Measurements from ENCODE around the gene CIC.

Gene CIC

GRCh38 chr19:42278452-42279154 lies 9.6 kb downstream of the CIC start:
- no peak for DNase-seq

DNA sequence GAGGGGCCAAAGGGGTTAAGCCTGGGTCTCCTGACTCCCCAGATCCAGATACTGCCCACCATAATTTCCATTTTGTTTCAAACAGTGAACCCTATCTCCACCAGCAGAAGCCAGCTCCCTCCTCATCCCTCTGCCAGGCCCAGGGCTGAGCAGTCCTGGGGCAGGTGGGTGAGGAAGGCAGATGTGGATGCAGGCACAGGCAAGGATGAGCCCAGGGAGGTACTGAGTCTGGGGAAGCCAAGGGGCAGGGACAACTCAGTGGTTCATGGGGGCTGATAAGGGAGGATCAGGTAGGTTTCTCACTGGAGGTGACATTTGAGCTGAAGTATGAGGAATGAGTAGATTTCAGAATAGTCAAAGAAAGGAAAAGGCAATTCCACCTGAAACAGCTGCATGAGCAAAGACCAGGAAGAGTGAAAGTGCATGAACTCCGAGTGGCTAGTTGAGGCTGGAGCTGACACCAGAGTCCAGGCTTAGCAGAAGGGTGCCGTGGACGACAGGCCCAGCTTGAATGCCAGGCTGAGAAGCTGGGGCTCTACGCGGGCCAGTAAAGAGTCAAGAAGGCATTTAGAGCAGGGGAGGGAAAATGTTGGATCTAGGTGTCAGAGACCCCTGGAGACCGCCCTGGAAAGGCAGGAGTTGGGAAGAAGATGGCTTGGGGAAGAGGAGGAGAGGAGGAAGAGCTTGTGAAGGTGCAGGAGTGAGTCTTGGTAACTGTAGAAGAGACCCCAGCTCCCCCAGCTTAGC lies 10.3 kb downstream of the CIC start:
- DNase-seq: no peak

GRCh38 chr19:42279902-42280814 lies 11.1 kb downstream of the CIC start:
- DNase-seq: peak; percentile 97

DNA sequence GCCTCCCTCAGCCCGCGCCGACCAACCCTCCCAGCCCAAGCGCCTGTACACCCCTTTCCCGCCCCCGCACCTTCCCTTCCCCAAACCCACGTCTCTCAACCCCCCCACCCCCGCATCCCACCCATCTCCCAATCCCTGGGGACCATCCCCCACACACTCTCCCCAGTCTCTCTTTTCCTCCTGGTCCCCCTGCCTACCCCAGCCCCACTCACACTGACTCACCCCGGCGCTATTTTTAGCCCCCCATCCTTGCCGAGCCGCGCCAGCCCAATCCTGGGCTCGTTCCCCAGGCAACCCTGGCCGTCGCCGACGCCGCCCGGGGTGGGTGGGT lies 11.7 kb downstream of the CIC start:
- DNase-seq: no peak

DNA sequence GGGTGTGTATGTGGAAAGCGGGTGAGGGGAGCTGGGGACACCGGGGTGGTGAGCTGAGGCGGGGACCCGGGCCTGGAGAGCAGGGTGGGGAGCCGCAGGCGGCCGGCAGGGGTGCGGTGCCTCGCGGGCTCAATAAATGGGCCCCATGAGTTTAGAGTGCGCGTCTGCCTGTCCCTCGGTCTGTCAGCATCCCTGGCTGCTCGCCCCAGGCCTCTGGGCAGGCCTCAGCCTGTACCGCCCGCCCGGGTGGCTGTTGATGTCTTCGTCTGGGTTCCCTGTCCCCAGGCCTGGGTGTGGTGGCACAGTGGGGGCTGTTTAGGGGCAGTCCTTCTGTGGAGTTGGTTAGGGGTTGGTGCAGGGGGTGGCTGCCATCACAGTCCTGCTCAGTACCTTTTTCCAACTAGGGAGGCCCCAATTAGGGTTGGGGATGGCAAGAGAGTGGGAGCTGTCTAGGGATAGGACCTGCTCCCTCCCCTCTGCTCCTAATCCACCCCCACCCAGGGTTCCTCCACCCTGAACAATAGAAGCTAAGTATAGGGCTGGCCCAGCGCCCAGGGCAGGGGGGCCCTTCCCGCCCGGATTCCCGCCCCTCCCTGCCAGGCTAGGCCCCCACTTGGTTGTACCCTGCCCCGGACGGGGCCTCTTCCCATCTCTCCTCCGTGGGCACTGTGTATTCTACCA lies 12.2 kb downstream of the CIC start:
- DNase-seq: peak; percentile 78

DNA sequence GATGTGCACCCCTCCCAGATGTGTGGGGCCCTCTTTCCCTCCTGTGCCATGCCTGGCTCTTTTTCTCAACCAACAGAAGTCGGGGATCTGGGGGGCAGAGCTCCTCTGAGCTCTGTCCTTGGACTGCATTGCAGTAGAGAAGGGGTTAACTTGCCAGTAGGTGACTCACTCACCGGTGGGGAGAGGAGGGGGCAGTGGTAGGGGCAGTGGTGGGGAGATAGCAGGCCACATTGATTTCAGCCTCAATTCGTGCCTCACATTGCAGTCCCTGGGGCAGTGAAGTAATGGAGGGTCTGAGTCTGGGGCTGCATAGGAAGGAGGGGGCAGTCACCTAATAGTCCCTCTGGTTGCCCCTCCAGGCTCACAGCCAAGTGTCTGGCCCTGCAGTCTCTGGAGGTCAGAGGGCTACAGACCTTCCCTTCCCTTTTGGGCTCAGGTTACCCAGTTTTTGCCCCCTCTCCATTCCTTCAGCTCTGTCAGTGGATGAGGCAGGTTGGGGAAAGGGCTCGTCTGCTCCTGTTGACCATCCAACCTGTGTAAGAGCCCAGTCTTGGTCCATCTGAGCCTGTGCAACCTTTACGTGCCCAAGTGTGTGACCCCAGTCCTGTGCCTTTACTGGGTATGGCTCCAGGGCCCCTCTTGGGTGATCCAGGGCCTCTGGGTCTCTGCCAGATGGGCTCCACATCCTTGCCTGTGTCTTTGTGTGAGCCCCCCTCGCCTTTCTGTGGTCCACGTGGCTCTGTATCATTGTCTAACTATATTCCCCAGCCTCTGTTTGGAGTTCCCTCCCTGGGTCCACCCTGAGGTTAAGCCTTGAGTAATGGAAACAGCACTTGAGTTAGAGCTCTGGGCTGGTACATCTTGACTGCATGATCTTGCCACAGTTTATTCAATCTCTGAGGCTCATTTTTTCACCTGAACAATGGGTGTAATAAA lies 13.0 kb downstream of the CIC start:
- peak; percentile 74 for DNase-seq

- no peak for DNase-seq
These were observed 13.8 kb downstream of the CIC start for GRCh38 chr19:42282819-42283187.

DNA sequence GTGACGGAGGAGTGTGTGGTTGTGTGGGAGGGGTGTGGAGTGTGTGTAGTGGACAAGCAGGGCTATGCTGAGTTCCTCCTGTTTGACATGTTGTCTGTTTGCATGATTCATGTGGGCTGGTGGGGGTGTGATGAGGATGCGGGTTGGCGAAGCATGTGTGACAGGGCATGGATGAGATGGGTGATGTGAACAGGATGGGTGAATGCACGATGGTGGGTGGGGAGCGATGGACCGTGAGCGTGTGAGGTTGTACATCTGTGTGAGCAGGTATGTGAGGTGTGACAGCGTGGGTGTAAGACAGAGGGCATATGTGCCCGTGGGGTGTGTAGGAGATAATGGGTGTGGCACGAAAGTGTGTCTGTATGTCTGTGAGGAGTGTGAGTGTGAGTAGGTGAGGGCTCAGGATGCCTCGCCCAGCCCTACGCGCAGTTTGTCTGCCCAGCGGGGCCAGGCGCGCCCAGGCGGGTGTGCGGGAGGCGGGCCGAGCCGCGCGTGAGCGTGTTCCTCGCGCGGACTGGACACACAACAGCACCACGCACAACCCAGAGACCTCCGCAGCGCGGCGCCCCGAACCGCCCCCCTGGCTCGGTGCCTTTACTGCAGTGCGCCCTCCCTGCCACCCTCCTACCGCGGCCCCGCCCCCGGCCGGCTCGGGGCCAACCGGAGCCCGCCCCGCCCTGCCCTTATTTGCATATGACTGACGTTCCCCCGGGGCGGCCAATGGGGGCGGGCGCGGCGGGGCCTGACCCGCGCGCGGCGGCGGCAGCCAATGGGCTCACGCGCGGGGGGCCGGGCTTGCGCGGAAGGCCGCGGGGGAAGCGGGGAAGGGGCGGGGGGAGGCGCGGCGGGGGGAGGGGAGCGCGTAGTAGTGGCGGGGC lies 14.4 kb downstream of the CIC start:
- peak; percentile 97 for DNase-seq

GRCh38 chr19:42284066-42284501 lies 15.0 kb downstream of the CIC start:
- peak; percentile 85 for DNase-seq

DNA sequence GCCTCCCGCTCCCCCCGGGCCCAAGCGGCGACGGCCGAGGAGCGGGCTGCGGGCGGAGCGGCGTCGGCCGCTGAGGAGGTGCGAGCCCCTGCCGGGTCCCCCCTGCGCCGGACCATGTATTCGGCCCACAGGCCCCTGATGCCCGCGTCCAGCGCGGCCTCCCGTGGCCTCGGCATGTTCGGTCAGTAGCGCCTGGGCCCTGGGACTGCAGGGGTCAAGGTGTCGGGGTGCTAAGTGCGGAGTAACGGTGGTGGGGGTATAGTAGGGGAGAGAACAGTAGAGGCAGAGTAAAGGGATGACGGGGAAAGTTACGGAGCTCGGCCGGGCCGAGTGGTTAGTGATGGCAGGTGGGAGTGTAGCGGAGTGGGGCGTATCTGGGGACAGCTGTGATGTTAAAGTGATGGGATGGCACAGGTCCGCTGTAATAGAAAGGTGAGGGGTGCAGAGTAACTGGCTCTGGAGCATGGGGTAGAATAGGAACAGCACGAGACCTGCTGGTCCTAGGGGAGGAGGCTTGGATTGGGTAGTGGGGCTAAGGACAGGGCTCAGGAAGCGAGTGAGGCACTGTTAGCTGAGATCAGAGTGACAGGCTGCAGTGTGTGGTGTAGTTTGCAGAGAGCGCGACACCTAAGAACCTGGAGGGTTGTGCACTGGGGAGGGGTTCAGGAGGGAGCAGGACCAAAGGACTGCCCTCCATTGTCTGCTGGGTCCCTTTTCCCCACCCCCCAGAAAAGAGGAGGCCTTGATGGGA lies 15.7 kb downstream of the CIC start:
- DNase-seq: peak; percentile 62

GRCh38 chr19:42285541-42285941 lies 16.5 kb downstream of the CIC start:
- no peak for DNase-seq

DNA sequence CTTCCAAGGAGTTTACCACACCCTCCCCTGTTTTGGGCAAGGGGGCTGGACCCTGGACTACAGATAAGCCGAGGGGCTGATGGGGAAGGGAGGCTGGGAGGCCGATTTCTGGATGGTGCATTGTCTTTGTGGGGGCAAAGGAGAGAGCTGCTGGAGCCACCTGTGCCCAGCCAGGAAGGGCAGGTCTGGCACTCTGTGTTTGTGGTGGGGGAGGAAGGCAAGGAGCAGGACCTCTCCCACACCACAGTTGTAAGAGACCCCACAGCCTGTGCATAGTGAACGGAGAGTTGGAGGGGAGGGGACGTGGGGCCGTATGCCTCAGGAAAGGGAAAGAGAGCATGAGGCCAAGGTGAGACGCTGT lies 16.9 kb downstream of the CIC start:
- no peak for DNase-seq

- peak; percentile 50 for DNase-seq
These were observed 17.4 kb downstream of the CIC start for GRCh38 chr19:42286349-42287016.

- DNase-seq: no peak
These were observed 18.2 kb downstream of the CIC start for GRCh38 chr19:42287017-42287826.

DNA sequence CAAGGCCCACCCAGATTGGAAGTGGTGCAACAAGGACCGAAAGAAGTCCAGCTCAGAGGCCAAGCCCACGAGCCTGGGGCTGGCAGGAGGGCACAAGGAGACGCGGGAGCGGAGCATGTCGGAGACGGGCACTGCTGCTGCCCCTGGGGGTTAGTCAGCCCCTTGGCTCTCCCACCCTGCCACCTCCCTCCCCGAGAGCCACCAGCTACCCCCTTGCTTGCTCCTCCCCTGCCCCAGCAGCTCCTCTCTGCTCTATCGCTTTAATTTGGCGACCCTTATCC lies 18.7 kb downstream of the CIC start:
- no peak for DNase-seq

DNA sequence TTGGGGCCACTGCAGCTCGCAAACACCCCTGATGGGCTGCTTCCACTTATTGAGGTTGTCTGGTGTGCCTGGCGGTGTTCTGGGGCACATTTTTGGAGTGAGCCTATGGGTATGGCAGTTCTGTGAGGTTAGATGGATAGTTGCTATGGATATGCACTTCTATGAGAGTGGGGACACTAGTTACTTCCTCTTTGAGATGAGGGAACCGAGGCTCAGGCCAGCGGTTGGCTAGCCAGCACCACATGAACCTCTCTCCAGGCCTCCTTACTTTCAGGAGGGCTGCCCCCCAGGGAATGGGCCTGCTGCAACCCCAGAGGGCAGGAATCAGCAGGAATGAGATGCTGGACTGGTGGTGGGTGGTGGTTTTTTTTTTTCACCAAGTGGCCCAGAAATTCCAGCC lies 19.3 kb downstream of the CIC start:
- no peak for DNase-seq

GRCh38 chr19:42288881-42289555 lies 20.0 kb downstream of the CIC start:
- DNase-seq: no peak

- DNase-seq: no peak
These were observed 20.5 kb downstream of the CIC start for GRCh38 chr19:42289556-42290041.
